Measurements from ENCODE around the gene EEFSEC.

The EEFSEC gene

GRCh38 chr3:128274837-128275236 lies 121.6 kb downstream of the EEFSEC start:
- DNase-seq, result peak; percentile 88

GRCh38 chr3:128275316-128276145 lies 122.2 kb downstream of the EEFSEC start:
- Histone ChIP-seq H2BK120ac (ENCODE audit: low read depth, low read length) (no peak overlapping the region), H3K56ac (ENCODE audit: low read length) (no peak overlapping the region), H2AK5ac (ENCODE audit: low read length) (no peak overlapping the region), H3K4me3 (ENCODE audit: low read length) (no peak overlapping the region), H3K4ac (ENCODE audit: low read depth, low read length) (no peak overlapping the region), H3K27me3 (ENCODE audit: insufficient read depth, low read length, poor library complexity) (no peaks in the 10 kb centered on the region), H3K23ac (ENCODE audit: low read length) (no peak overlapping the region), H3K36me3 (ENCODE audit: control insufficient read depth, insufficient read depth, low read length) (no peaks in the 10 kb centered on the region), H4K8ac (ENCODE audit: low read depth, low read length) (no peak overlapping the region), H3K79me2 (ENCODE audit: control insufficient read depth, insufficient read depth, low read length) (no peaks in the 10 kb centered on the region), H3K4me1 (ENCODE audit: control insufficient read depth, low read depth, low read length) (peaks cover 4% of the 10 kb centered on the region), H3K79me1 (ENCODE audit: low read length) (no peaks in the 10 kb centered on the region), H3K4me2 (ENCODE audit: low read length) (no peak overlapping the region), H3K9ac (ENCODE audit: low read length) (no peak overlapping the region), H2BK5ac (ENCODE audit: low read length) (no peak overlapping the region), H2BK15ac (replicated peaks; ENCODE audit: low read depth) (no peak overlapping the region), H3K27ac (ENCODE audit: low read depth, low read length) (no peak overlapping the region), H4K5ac (ENCODE audit: low read length) (no peak overlapping the region), H3K18ac (ENCODE audit: low read length) (no peak overlapping the region)
- DNase-seq, result no peak
- no CpG with 5 or more reads among the region's 11 CpGs for WGBS (ENCODE audit: extremely low coverage, insufficient coverage, low lambda C conversion rate)

More at GRCh38 chr3:128274837-128275236, 121.6 kb downstream of the EEFSEC start:
- no peak overlapping the region for H2AK5ac ChIP-seq (ENCODE audit: low read length)
- no peak overlapping the region for H3K23ac ChIP-seq (ENCODE audit: low read length)
- H3K18ac ChIP-seq (ENCODE audit: low read length), result no peak overlapping the region
- no peak overlapping the region for H3K4me2 ChIP-seq (ENCODE audit: low read length)
- peaks cover 2% of the 10 kb centered on the region for H3K4me1 ChIP-seq (ENCODE audit: control insufficient read depth, low read depth, low read length)
- H3K9ac ChIP-seq (ENCODE audit: low read length), result no peak overlapping the region
- H3K27ac ChIP-seq (ENCODE audit: low read depth, low read length), result no peak overlapping the region
- no peak overlapping the region for H2BK120ac ChIP-seq (ENCODE audit: low read depth, low read length)
- no peaks in the 10 kb centered on the region for H3K79me2 ChIP-seq (ENCODE audit: control insufficient read depth, insufficient read depth, low read length)
- H4K8ac ChIP-seq (ENCODE audit: low read depth, low read length), result no peak overlapping the region
- no peak overlapping the region for H4K5ac ChIP-seq (ENCODE audit: low read length)
- H3K36me3 ChIP-seq (ENCODE audit: control insufficient read depth, insufficient read depth, low read length), result no peaks in the 10 kb centered on the region
- WGBS (ENCODE audit: extremely low coverage, insufficient coverage, low lambda C conversion rate), result no CpG with 5 or more reads among the region's 7 CpGs
- no peak overlapping the region for H2BK5ac ChIP-seq (ENCODE audit: low read length)
- H3K56ac ChIP-seq (ENCODE audit: low read length), result no peak overlapping the region
- no peak overlapping the region for H3K4ac ChIP-seq (ENCODE audit: low read depth, low read length)
- no peaks in the 10 kb centered on the region for H3K27me3 ChIP-seq (ENCODE audit: insufficient read depth, low read length, poor library complexity)
- H3K79me1 ChIP-seq (ENCODE audit: low read length), result no peaks in the 10 kb centered on the region
- H2BK15ac ChIP-seq (replicated peaks; ENCODE audit: low read depth), result no peak overlapping the region
- no peak overlapping the region for H3K4me3 ChIP-seq (ENCODE audit: low read length)

- Histone ChIP-seq H2BK120ac (ENCODE audit: low read depth, low read length) (no peak overlapping the region), H2BK15ac (replicated peaks; ENCODE audit: low read depth) (no peak overlapping the region), H3K18ac (ENCODE audit: low read length) (no peak overlapping the region), H3K56ac (ENCODE audit: low read length) (no peak overlapping the region), H3K27me3 (ENCODE audit: insufficient read depth, low read length, poor library complexity) (no peaks in the 10 kb centered on the region), H3K23ac (ENCODE audit: low read length) (no peak overlapping the region), H4K5ac (ENCODE audit: low read length) (no peak overlapping the region), H3K4me3 (ENCODE audit: low read length) (no peak overlapping the region), H3K4me2 (ENCODE audit: low read length) (no peak overlapping the region), H3K4ac (ENCODE audit: low read depth, low read length) (no peak overlapping the region), H3K79me2 (ENCODE audit: control insufficient read depth, insufficient read depth, low read length) (no peaks in the 10 kb centered on the region), H3K4me1 (ENCODE audit: control insufficient read depth, low read depth, low read length) (peaks cover 4% of the 10 kb centered on the region), H3K79me1 (ENCODE audit: low read length) (no peaks in the 10 kb centered on the region), H4K8ac (ENCODE audit: low read depth, low read length) (no peak overlapping the region), H3K36me3 (ENCODE audit: control insufficient read depth, insufficient read depth, low read length) (no peaks in the 10 kb centered on the region), H2AK5ac (ENCODE audit: low read length) (no peak overlapping the region), H3K9ac (ENCODE audit: low read length) (no peak overlapping the region), H3K27ac (ENCODE audit: low read depth, low read length) (no peak overlapping the region), H2BK5ac (ENCODE audit: low read length) (no peak overlapping the region)
- no CpG with 5 or more reads among the region's 3 CpGs for WGBS (ENCODE audit: extremely low coverage, insufficient coverage, low lambda C conversion rate)
- DNase-seq, result peak; percentile 28
Measured at GRCh38 chr3:128276146-128276435, 122.8 kb downstream of the EEFSEC start.

GRCh38 chr3:128276577-128277183 lies 123.4 kb downstream of the EEFSEC start:
- Histone ChIP-seq H3K4ac (ENCODE audit: low read depth, low read length) (no peak overlapping the region), H3K4me1 (ENCODE audit: control insufficient read depth, low read depth, low read length) (peaks cover 6% of the 10 kb centered on the region), H3K9ac (ENCODE audit: low read length) (no peak overlapping the region), H4K8ac (ENCODE audit: low read depth, low read length) (no peak overlapping the region), H2BK5ac (ENCODE audit: low read length) (no peak overlapping the region), H3K79me2 (ENCODE audit: control insufficient read depth, insufficient read depth, low read length) (no peaks in the 10 kb centered on the region), H3K36me3 (ENCODE audit: control insufficient read depth, insufficient read depth, low read length) (no peaks in the 10 kb centered on the region), H3K56ac (ENCODE audit: low read length) (no peak overlapping the region), H3K27ac (ENCODE audit: low read depth, low read length) (no peak overlapping the region), H3K4me2 (ENCODE audit: low read length) (no peak overlapping the region), H2AK5ac (ENCODE audit: low read length) (no peak overlapping the region), H3K27me3 (ENCODE audit: insufficient read depth, low read length, poor library complexity) (no peaks in the 10 kb centered on the region), H3K79me1 (ENCODE audit: low read length) (no peaks in the 10 kb centered on the region), H2BK120ac (ENCODE audit: low read depth, low read length) (no peak overlapping the region), H2BK15ac (replicated peaks; ENCODE audit: low read depth) (no peak overlapping the region), H3K23ac (ENCODE audit: low read length) (no peak overlapping the region), H3K4me3 (ENCODE audit: low read length) (no peak overlapping the region), H4K5ac (ENCODE audit: low read length) (no peak overlapping the region), H3K18ac (ENCODE audit: low read length) (no peak overlapping the region)
- WGBS (ENCODE audit: extremely low coverage, insufficient coverage, low lambda C conversion rate), result no CpG with 5 or more reads among the region's 5 CpGs
- DNase-seq, result no peak

GRCh38 chr3:128277378-128278069 lies 124.2 kb downstream of the EEFSEC start:
- H3K4me1 ChIP-seq (ENCODE audit: control insufficient read depth, low read depth, low read length), result peaks cover 6% of the 10 kb centered on the region
- no peak overlapping the region for H2BK5ac ChIP-seq (ENCODE audit: low read length)
- H4K5ac ChIP-seq (ENCODE audit: low read length), result no peak overlapping the region
- H2BK15ac ChIP-seq (replicated peaks; ENCODE audit: low read depth), result no peak overlapping the region
- no peak overlapping the region for H3K56ac ChIP-seq (ENCODE audit: low read length)
- H2BK120ac ChIP-seq (ENCODE audit: low read depth, low read length), result no peak overlapping the region
- H3K4me2 ChIP-seq (ENCODE audit: low read length), result no peak overlapping the region
- no peak overlapping the region for H3K27ac ChIP-seq (ENCODE audit: low read depth, low read length)
- no peak overlapping the region for H3K9ac ChIP-seq (ENCODE audit: low read length)
- H4K8ac ChIP-seq (ENCODE audit: low read depth, low read length), result no peak overlapping the region
- H3K36me3 ChIP-seq (ENCODE audit: control insufficient read depth, insufficient read depth, low read length), result no peaks in the 10 kb centered on the region
- no peaks in the 10 kb centered on the region for H3K27me3 ChIP-seq (ENCODE audit: insufficient read depth, low read length, poor library complexity)
- H3K23ac ChIP-seq (ENCODE audit: low read length), result no peak overlapping the region
- H2AK5ac ChIP-seq (ENCODE audit: low read length), result no peak overlapping the region
- H3K79me2 ChIP-seq (ENCODE audit: control insufficient read depth, insufficient read depth, low read length), result no peaks in the 10 kb centered on the region
- DNase-seq, result no peak
- 100% methylated on average over 1 of the region's 5 CpGs for WGBS (ENCODE audit: extremely low coverage, insufficient coverage, low lambda C conversion rate)
- no peak overlapping the region for H3K18ac ChIP-seq (ENCODE audit: low read length)
- no peaks in the 10 kb centered on the region for H3K79me1 ChIP-seq (ENCODE audit: low read length)
- no peak overlapping the region for H3K4me3 ChIP-seq (ENCODE audit: low read length)
- no peak overlapping the region for H3K4ac ChIP-seq (ENCODE audit: low read depth, low read length)

Measured in mesendoderm (in vitro differentiated cells).